Measurements from ENCODE around the gene SAMD4A.

The SAMD4A gene

GRCh38 chr14:54632452-54632851, 65.5 kb downstream of the SAMD4A start:
- DNase-seq (ENCODE audit: low spot score): no peak

- no peak for DNase-seq (ENCODE audit: low spot score)
These were observed 66.1 kb downstream of the SAMD4A start for GRCh38 chr14:54633076-54633475.

- DNase-seq (ENCODE audit: low spot score): no peak
These were observed 70.6 kb downstream of the SAMD4A start for GRCh38 chr14:54637270-54638134.

GRCh38 chr14:54638135-54638446, 71.2 kb downstream of the SAMD4A start:
- no peak for DNase-seq (ENCODE audit: low spot score)

- DNase-seq (ENCODE audit: low spot score): no peak
These were observed 72.7 kb downstream of the SAMD4A start for GRCh38 chr14:54639611-54640010.

- no peak for DNase-seq (ENCODE audit: low spot score)
These were observed 73.6 kb downstream of the SAMD4A start for GRCh38 chr14:54640506-54640905.

GRCh38 chr14:54642121-54642520, 75.2 kb downstream of the SAMD4A start:
- DNase-seq (ENCODE audit: low spot score): no peak

- no peak for DNase-seq (ENCODE audit: low spot score)
These were observed 76.1 kb downstream of the SAMD4A start for GRCh38 chr14:54642801-54643695.

GRCh38 chr14:54643696-54644176, 76.8 kb downstream of the SAMD4A start:
- no peak for DNase-seq (ENCODE audit: low spot score)

GRCh38 chr14:54645639-54646038, 78.7 kb downstream of the SAMD4A start:
- DNase-seq (ENCODE audit: low spot score): no peak

- no peak for DNase-seq (ENCODE audit: low spot score)
These were observed 79.7 kb downstream of the SAMD4A start for GRCh38 chr14:54646626-54647025.

GRCh38 chr14:54647378-54647777, 80.5 kb downstream of the SAMD4A start:
- DNase-seq (ENCODE audit: low spot score): no peak

GRCh38 chr14:54649056-54649455, 82.1 kb downstream of the SAMD4A start:
- no peak for DNase-seq (ENCODE audit: low spot score)

GRCh38 chr14:54650331-54650958, 83.5 kb downstream of the SAMD4A start:
- peak; percentile 57 for DNase-seq (ENCODE audit: low spot score)

GRCh38 chr14:54650959-54651351, 84.0 kb downstream of the SAMD4A start:
- no peak for DNase-seq (ENCODE audit: low spot score)

- DNase-seq (ENCODE audit: low spot score): no peak
These were observed 84.7 kb downstream of the SAMD4A start for GRCh38 chr14:54651649-54652048.

- peak; percentile 38 for DNase-seq (ENCODE audit: low spot score)
These were observed 85.3 kb downstream of the SAMD4A start for GRCh38 chr14:54652188-54652587.

GRCh38 chr14:54652605-54653052, 85.7 kb downstream of the SAMD4A start:
- DNase-seq (ENCODE audit: low spot score): no peak

GRCh38 chr14:54653712-54654469, 87.0 kb downstream of the SAMD4A start:
- no peak for DNase-seq (ENCODE audit: low spot score)

- DNase-seq (ENCODE audit: low spot score): no peak
These were observed 87.7 kb downstream of the SAMD4A start for GRCh38 chr14:54654605-54655004.

GRCh38 chr14:54658836-54659235, 91.9 kb downstream of the SAMD4A start:
- DNase-seq (ENCODE audit: low spot score): no peak

GRCh38 chr14:54659365-54659764, 92.4 kb downstream of the SAMD4A start:
- DNase-seq (ENCODE audit: low spot score): no peak
